ENCODE results near the gene NKD1.

- TF ChIP-seq POLR2A (IDR thresholded peaks at IDR 0.05) (no peak), CTCF (IDR thresholded peaks at IDR 0.05) (no peak)
Measured at GRCh38 chr16:50558913-50559312, 10.7 kb downstream of the NKD1 start.
